Neural cell (in vitro differentiated cells): ENCODE measurements around the gene SLC38A1. TPM values are rescaled to one million over a fixed set of nuclear protein-coding genes. Genes with fewer than 3 reads are reported as not detected.

Experiments used
- H2AFZ ChIP-seq: fragments of 200-600, 300-800 bp; sonication (generic), shearing (Covaris generic); 2 replicates; pipeline ENCODE4 v1.6.0; 2014; ENCODE audit warnings: low read depth, mild to moderate bottlenecking, antibody characterized with exemption, low read length, moderate library complexity
- H3F3A ChIP-seq: fragments of 200-600 bp; shearing (Covaris generic); 2 replicates; pipeline ENCODE4 v1.6.1; 2016; ENCODE audit warnings: mild to moderate bottlenecking, moderate library complexity, mixed read lengths, antibody characterized with exemption, low read length; ENCODE audit not compliant: insufficient read depth, poor library complexity, severe bottlenecking
- H3K27ac ChIP-seq: fragments of 200-600, 300-800 bp; sonication (generic), shearing (Covaris generic); 2 replicates; pipeline ENCODE4 v1.5.1; 2014; ENCODE audit warnings: mild to moderate bottlenecking, low read length, moderate library complexity
- H3K27me3 ChIP-seq: fragments of 300-800, 200-600 bp; sonication (generic), shearing (Covaris generic); 2 replicates; pipeline ENCODE4 v1.6.0; 2014; ENCODE audit warnings: mild to moderate bottlenecking, low read depth, low read length, moderate library complexity; ENCODE audit not compliant: insufficient read depth
- H3K36me3 ChIP-seq: fragments of 300-800, 200-600 bp; sonication (generic), shearing (Covaris generic); 2 replicates; pipeline ENCODE4 v1.5.1; 2014; ENCODE audit warnings: mild to moderate bottlenecking, antibody characterized with exemption, low read length, moderate library complexity; ENCODE audit not compliant: insufficient read depth
- H3K4me2 ChIP-seq: fragments of 300-800, 200-600 bp; sonication (generic), shearing (Covaris generic); 2 replicates; pipeline ENCODE4 v1.6.0; 2014; ENCODE audit warnings: mild to moderate bottlenecking, low read length
- H3K4me3 ChIP-seq: fragments of 300-800, 200-600 bp; sonication (generic), shearing (Covaris generic); 2 replicates; pipeline ENCODE4 v1.5.1; 2014; ENCODE audit warnings: mild to moderate bottlenecking, low read length, moderate library complexity
- H3K79me2 ChIP-seq: fragments of 200-600 bp; shearing (Covaris generic); replicated peaks from 2 replicates; pipeline ENCODE4 v1.6.0; 2014; ENCODE audit warnings: mild to moderate bottlenecking, low read length, moderate library complexity; ENCODE audit not compliant: insufficient read depth
- H3K9ac ChIP-seq: fragments of 300-800, 200-600 bp; sonication (generic), shearing (Covaris generic); 2 replicates; pipeline ENCODE4 v1.6.1; 2016; ENCODE audit warnings: mild to moderate bottlenecking, low read length, mixed read lengths
- H3K9me2 ChIP-seq: fragments of 200-600 bp; shearing (Covaris generic); 2 replicates; pipeline ENCODE4 v1.6.1; 2016; ENCODE audit warnings: mild to moderate bottlenecking, low read length, mixed read lengths; ENCODE audit not compliant: insufficient read depth
- H3K9me3 ChIP-seq: fragments of 200-600, 300-800 bp; sonication (generic), shearing (Covaris generic); 2 replicates; pipeline ENCODE4 v1.6.1; 2016; ENCODE audit warnings: mild to moderate bottlenecking, mixed run types, low read length, moderate library complexity, mixed read lengths
- H4K20me1 ChIP-seq: fragments of 200-600 bp; shearing (Covaris generic); 2 replicates; pipeline ENCODE4 v1.6.1; 2016; ENCODE audit warnings: mild to moderate bottlenecking, mixed run types; ENCODE audit not compliant: insufficient read depth
- EP300 ChIP-seq: fragments of 450-650 bp; conservative IDR thresholded peaks from 2 replicates; pipeline ENCODE4 v1.6.1; 2014; ENCODE audit warnings: antibody characterized with exemption, mild to moderate bottlenecking, moderate library complexity; ENCODE audit not compliant: poor library complexity, severe bottlenecking
- EZH2 ChIP-seq: fragments of 200-600, 300-800 bp; shearing (Covaris generic), sonication (generic); IDR thresholded peaks from 2 replicates; pipeline ENCODE4 v1.6.1; 2014; ENCODE audit warnings: antibody characterized with exemption, low read length, borderline replicate concordance, mild to moderate bottlenecking; ENCODE audit not compliant: insufficient read depth, poor library complexity, severe bottlenecking
- MXI1 ChIP-seq: fragments of 450-650 bp; conservative IDR thresholded peaks from 2 replicates; pipeline ENCODE4 v1.6.1; 2014; ENCODE audit warnings: antibody characterized with exemption, mild to moderate bottlenecking; ENCODE audit not compliant: poor library complexity, severe bottlenecking
- POLR2AphosphoS5 ChIP-seq: IDR thresholded peaks from 2 replicates; pipeline ENCODE4 v1.6.1; 2012
- RAD21 ChIP-seq: fragments of 450-650 bp; conservative IDR thresholded peaks from 2 replicates; pipeline ENCODE4 v1.6.1; 2014; ENCODE audit warnings: antibody characterized with exemption, mild to moderate bottlenecking, moderate library complexity
- REST ChIP-seq: IDR thresholded peaks from 2 replicates; pipeline ENCODE4 v1.6.1; 2012; ENCODE audit warnings: borderline replicate concordance
- SMC3 ChIP-seq: fragments of 450-650 bp; conservative IDR thresholded peaks from 2 replicates; pipeline ENCODE4 v1.6.1; 2014; ENCODE audit warnings: antibody characterized with exemption, mild to moderate bottlenecking, moderate library complexity; ENCODE audit not compliant: poor library complexity
- TAF1 ChIP-seq: IDR thresholded peaks from 2 replicates; pipeline ENCODE4 v1.6.1; 2012; ENCODE audit warnings: low read depth
- polyA plus RNA-seq: library from polyadenylated mRNA; depleted of rRNA; stranded (reverse); fragments of >200 nt; gene quantifications from 2 replicates; pipeline ENCODE4 v1.2.3, GENCODE V29; 2014
- TF ChIP-seq, protein P1 (sequence below): fragments of 450-650 bp; IDR thresholded peaks from 2 replicates; pipeline ENCODE4 v1.5.1; 2014; ENCODE audit warnings: antibody characterized with exemption, mild to moderate bottlenecking, moderate library complexity; ENCODE audit not compliant: poor library complexity, severe bottlenecking

SLC38A1 gene
- polyA plus RNA-seq, 1 donor from 2014 or later, result 124 TPM

DNA sequence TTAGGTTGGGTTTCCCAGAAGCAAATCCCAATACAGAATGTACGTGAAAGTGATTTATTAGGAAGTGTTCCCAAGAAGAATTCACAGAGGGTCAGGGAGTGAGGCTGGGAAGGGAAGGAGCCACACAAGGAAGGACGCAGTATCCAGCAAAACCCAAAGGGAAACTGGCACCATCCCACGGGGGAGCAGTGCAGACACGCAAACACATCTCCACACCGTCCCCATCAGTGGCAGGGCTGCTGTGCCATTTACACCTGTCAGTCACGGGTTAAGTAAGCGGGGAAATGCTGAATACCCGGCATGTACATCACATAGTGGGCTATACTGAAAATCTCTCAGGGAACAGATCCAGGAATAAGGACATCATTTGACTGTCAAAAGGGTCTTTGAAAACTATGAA lies 93.9 kb downstream of the SLC38A1 start:
- no peaks in the 10 kb centered on the region for H3K9me2 ChIP-seq
- H4K20me1 ChIP-seq, result no peaks in the 10 kb centered on the region
- no peaks in the 10 kb centered on the region for H3F3A ChIP-seq
- H3K4me3 ChIP-seq, result no peak overlapping the region
- no peak overlapping the region for H3K4me2 ChIP-seq
- no peak for TF ChIP-seq EZH2
- TF ChIP-seq MXI1, result no peak
- no peak for TF ChIP-seq POLR2AphosphoS5
- no peaks in the 10 kb centered on the region for H3K79me2 ChIP-seq
- H3K27ac ChIP-seq, result no peak overlapping the region
- H3K27me3 ChIP-seq, result no peaks in the 10 kb centered on the region
- H3K36me3 ChIP-seq, result no peaks in the 10 kb centered on the region
- H2AFZ ChIP-seq, result no peak overlapping the region
- no peaks in the 10 kb centered on the region for H3K9me3 ChIP-seq
- H3K9ac ChIP-seq, result no peak overlapping the region

DNA sequence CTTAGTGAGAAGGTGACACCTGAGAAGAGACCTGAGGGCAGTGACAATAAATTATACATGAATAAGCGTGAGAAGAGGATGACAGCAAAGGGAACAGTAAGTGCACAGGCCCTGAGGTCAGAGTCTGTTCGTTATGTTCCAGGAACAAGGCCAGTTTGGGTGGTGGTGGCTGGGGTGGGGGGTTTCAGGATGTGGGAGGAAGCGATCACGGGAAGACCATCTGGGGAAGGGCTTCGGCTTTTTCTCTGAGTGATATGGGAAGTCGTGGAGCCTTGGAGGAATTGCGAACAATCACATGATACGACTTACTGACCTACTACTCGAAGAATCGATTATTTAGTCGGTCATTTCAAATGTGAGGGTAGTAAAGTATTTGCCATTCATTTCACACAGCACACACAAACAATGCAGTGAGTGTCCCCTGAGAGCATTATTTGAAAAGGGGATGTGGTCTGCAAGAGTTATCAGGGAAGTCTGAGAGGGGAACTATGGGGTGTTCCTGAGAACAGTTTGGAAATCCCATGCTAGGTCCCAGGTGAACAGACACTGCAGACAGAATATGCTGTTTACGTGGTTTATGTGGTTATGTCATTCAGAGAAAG lies 94.7 kb downstream of the SLC38A1 start:
- H3K4me3 ChIP-seq, result no peak overlapping the region
- no peak for TF ChIP-seq REST
- TF ChIP-seq RAD21, result no peak
- TF ChIP-seq SMC3, result no peak
- no peak for TF ChIP-seq EZH2
- no peak for TF ChIP-seq MXI1
- TF ChIP-seq, protein P1, sequence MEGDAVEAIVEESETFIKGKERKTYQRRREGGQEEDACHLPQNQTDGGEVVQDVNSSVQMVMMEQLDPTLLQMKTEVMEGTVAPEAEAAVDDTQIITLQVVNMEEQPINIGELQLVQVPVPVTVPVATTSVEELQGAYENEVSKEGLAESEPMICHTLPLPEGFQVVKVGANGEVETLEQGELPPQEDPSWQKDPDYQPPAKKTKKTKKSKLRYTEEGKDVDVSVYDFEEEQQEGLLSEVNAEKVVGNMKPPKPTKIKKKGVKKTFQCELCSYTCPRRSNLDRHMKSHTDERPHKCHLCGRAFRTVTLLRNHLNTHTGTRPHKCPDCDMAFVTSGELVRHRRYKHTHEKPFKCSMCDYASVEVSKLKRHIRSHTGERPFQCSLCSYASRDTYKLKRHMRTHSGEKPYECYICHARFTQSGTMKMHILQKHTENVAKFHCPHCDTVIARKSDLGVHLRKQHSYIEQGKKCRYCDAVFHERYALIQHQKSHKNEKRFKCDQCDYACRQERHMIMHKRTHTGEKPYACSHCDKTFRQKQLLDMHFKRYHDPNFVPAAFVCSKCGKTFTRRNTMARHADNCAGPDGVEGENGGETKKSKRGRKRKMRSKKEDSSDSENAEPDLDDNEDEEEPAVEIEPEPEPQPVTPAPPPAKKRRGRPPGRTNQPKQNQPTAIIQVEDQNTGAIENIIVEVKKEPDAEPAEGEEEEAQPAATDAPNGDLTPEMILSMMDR, result no peak
- no peak for TF ChIP-seq EP300
- TF ChIP-seq TAF1, result no peak
- no peak for TF ChIP-seq POLR2AphosphoS5
- no peaks in the 10 kb centered on the region for H3K36me3 ChIP-seq

More for the DNA sequence above, 94.7 kb downstream of the SLC38A1 start:
- no peak overlapping the region for H3K4me2 ChIP-seq
- H3K27ac ChIP-seq, result no peak overlapping the region
- H2AFZ ChIP-seq, result no peak overlapping the region
- H3K27me3 ChIP-seq, result no peaks in the 10 kb centered on the region
- no peaks in the 10 kb centered on the region for H3K9me3 ChIP-seq
- H3K9me2 ChIP-seq, result no peaks in the 10 kb centered on the region
- H3K9ac ChIP-seq, result no peak overlapping the region
- H4K20me1 ChIP-seq, result no peaks in the 10 kb centered on the region
- no peaks in the 10 kb centered on the region for H3K79me2 ChIP-seq
- no peaks in the 10 kb centered on the region for H3F3A ChIP-seq
